Testis (tissue), 3 donors: ENCODE measurements around the gene ARSI. TPM values are rescaled to one million over a fixed set of nuclear protein-coding genes. Genes with fewer than 3 reads are reported as not detected.

Experiments used
- DNase-seq: peaks from one replicate; pipeline ENCODE4 v3.0.0-alpha.2; 2019
- H3K27ac ChIP-seq, 2 donors: fragments of 200-600 bp; sonication (generic); one replicate each; pipeline ENCODE4 v1.5.1; 2019
- H3K27me3 ChIP-seq: fragments of 200-600 bp; sonication (generic); one replicate; pipeline ENCODE4 v1.5.1; 2019
- H3K36me3 ChIP-seq: fragments of 200-600 bp; sonication (generic); one replicate; pipeline ENCODE4 v1.5.1; 2017; ENCODE audit warnings: low read depth; ENCODE audit errors: missing control alignments
- H3K4me1 ChIP-seq: fragments of 200-600 bp; sonication (generic); one replicate; pipeline ENCODE4 v1.5.1; 2019
- H3K4me3 ChIP-seq, 2 donors: fragments of 200-600 bp; sonication (generic); one replicate each; pipeline ENCODE4 v1.5.1; 2017 to 2019
- H3K9me3 ChIP-seq: fragments of 200-600 bp; sonication (generic); one replicate; pipeline ENCODE4 v1.5.1; 2017
- CTCF ChIP-seq, 3 experiments: fragments of 450-650 bp in 2 of 3; fragments of 200-600 bp in 1 of 3; sonication (generic) in 1 of 3; IDR thresholded peaks; one replicate each; pipeline ENCODE4 v1.5.1; 2016 to 2019; ENCODE audit warnings: antibody characterized with exemption in 3 of 3, mild to moderate bottlenecking in 2 of 3, moderate library complexity in 1 of 3
- POLR2A ChIP-seq: fragments of 450-650 bp; IDR thresholded peaks from one replicate; pipeline ENCODE4 v1.6.1; 2017; ENCODE audit warnings: antibody characterized with exemption, mild to moderate bottlenecking, moderate library complexity
- whole genome bisulfite sequencing, 2 donors: methylation state at CpG; one replicate each; pipeline ENCODE4 v1.1.5; 2018; 5-methylcytosine and 5-hydroxymethylcytosine counted together
- intact Hi-C: fragments of 100-400 bp; cut with DNase I; formaldehyde crosslinking; loops from one replicate; pipeline ENCODE4 v1.15.1; 2023; ENCODE audit warnings: low total_unique reads
- polyA plus RNA-seq: library from polyadenylated mRNA; stranded (reverse); fragments of 350-450 nt; fragmentation: Illumina TruSeq; extraction: RNeasy Lipid Tissue Mini Kit (QIAGEN cat#74804); gene quantifications from one replicate; pipeline ENCODE4 v1.2.3, GENCODE V29; 2014; ENCODE audit warnings: low read depth, low replicate concordance; ENCODE audit not compliant: insufficient read depth
- total RNA-seq, 2 donors: library from RNA; depleted of rRNA; stranded (reverse); fragments of >200 nt; gene quantifications; one replicate each; pipeline ENCODE4 v1.2.3, GENCODE V29; 2016

The ARSI gene
- total and polyA plus RNA-seq, 3 donors from 2014 or later, result 0.79 to 0.93 (median 0.92) TPM

- Histone ChIP-seq H3K36me3 (no peaks in the 10 kb centered on the region), H3K9me3 (no peaks in the 10 kb centered on the region), H3K27me3 (no peaks in the 10 kb centered on the region), H3K4me3 (no peak overlapping the region), H3K4me1 (peaks cover 3% of the 10 kb centered on the region), H3K27ac (no peak overlapping the region)
- 86 to 94% methylated on average over 4 of the region's 4 CpGs for WGBS, 2 donors
- no peak for TF ChIP-seq CTCF (IDR thresholded peaks at IDR 0.05)
- no peak for TF ChIP-seq POLR2A
- intact Hi-C loops, result no loop called here
- DNase-seq, result no peak
Observed at GRCh38 chr5:150304481-150305081, 1.9 kb upstream of the ARSI start.

- no peak overlapping the region for H3K4me3 ChIP-seq
- H3K4me1 ChIP-seq, result peaks cover 3% of the 10 kb centered on the region
- H3K36me3 ChIP-seq, result no peaks in the 10 kb centered on the region
- TF ChIP-seq POLR2A, result no peak
- TF ChIP-seq CTCF (IDR thresholded peaks at IDR 0.05), result no peak
- no peaks in the 10 kb centered on the region for H3K27me3 ChIP-seq
- no peak overlapping the region for H3K27ac ChIP-seq
- intact Hi-C loops, result no loop called here
- no peaks in the 10 kb centered on the region for H3K9me3 ChIP-seq
- WGBS, 2 donors, result 74% methylated on average over 7 of the region's 7 CpGs
- DNase-seq, result no peak
Observed at GRCh38 chr5:150303660-150304386, 1.1 kb upstream of the ARSI start.

- no peaks in the 10 kb centered on the region for H3K9me3 ChIP-seq
- TF ChIP-seq CTCF (IDR thresholded peaks at IDR 0.05) (no peak), POLR2A (no peak)
- H3K27me3 ChIP-seq, result no peaks in the 10 kb centered on the region
- intact Hi-C loops, result no loop called here
- H3K36me3 ChIP-seq, result no peaks in the 10 kb centered on the region
- WGBS, 2 donors, result 8 to 18% methylated on average over 14 to 16 of the region's 16 CpGs
- no peak overlapping the region for H3K27ac ChIP-seq
- H3K4me3 ChIP-seq, result peak overlapping the region in 1 of 2 donors; percentile 52
- DNase-seq, result no peak
- peaks cover 3% of the 10 kb centered on the region for H3K4me1 ChIP-seq
Observed at GRCh38 chr5:150303070-150303615, 438 bp upstream of the ARSI start.

GRCh38 chr5:150301901-150302300 is 804 bp downstream of the ARSI start:
- no peak for DNase-seq
- Histone ChIP-seq H3K4me3 (peak overlapping the region; percentile 18 to 52), H3K27me3 (no peaks in the 10 kb centered on the region), H3K36me3 (no peaks in the 10 kb centered on the region), H3K27ac (no peak overlapping the region), H3K9me3 (no peaks in the 10 kb centered on the region), H3K4me1 (peaks cover 3% of the 10 kb centered on the region)
- TF ChIP-seq CTCF (IDR thresholded peaks at IDR 0.05) (no peak), POLR2A (no peak)
- intact Hi-C loops, result no loop called here
- WGBS, 2 donors, result 25 to 56% methylated on average over 9 to 22 of the region's 22 CpGs
